PC-3 (cell line): Measurements from ENCODE around the gene TMEM44.

Experiments used
- EZH2 ChIP-seq: fragments of 300-600 bp; sonication (generic); IDR thresholded peaks from one replicate; pipeline ENCODE4 v1.6.1; 2017; ENCODE audit warnings: antibody characterized with exemption, mild to moderate bottlenecking, low read length; ENCODE audit not compliant: unreplicated experiment
- TF ChIP-seq, protein P1 (sequence below): fragments of 300-600 bp; sonication (generic); conservative IDR thresholded peaks from 2 replicates; pipeline ENCODE4 v1.5.1; 2017; ENCODE audit warnings: antibody characterized with exemption, low read depth, mild to moderate bottlenecking, low read length

DNA sequence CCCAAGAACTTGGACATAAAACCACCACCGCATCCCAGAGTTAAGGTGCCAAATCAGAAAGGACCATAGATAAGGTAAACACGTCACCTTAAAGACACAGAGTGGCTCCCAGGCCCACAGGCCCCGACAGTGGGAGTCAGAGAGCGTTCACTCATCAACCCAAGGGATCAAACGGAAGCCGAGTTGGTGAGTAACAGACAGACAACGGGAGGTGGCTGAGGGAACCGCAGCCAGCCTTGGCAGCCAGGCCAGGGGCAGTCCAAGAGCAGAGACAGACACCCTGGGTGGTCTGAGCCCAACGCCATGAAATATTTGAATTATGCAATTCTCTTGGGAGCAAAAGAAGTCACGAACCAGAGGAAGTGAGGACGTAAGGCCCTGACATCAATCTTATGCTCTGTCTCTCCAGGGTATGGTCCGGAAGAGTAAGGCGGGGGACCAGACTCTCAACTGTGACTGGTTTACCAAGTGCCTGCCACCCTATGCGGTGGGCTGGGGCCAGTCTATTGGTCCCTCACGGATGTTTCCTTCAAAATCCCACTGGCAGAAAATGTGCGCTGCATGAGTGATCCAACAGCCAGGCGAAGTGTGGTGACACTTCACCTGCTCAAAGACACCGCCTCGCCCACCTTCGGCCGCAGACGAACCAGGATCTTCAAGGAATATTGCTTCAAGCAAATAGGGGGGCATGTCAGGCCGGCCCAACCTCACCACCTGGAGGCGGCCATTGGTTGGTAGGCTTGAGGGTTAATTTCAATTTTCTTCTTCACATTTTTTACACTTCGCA, 34.3 kb downstream of the TMEM44 start:
- TF ChIP-seq, protein P1, sequence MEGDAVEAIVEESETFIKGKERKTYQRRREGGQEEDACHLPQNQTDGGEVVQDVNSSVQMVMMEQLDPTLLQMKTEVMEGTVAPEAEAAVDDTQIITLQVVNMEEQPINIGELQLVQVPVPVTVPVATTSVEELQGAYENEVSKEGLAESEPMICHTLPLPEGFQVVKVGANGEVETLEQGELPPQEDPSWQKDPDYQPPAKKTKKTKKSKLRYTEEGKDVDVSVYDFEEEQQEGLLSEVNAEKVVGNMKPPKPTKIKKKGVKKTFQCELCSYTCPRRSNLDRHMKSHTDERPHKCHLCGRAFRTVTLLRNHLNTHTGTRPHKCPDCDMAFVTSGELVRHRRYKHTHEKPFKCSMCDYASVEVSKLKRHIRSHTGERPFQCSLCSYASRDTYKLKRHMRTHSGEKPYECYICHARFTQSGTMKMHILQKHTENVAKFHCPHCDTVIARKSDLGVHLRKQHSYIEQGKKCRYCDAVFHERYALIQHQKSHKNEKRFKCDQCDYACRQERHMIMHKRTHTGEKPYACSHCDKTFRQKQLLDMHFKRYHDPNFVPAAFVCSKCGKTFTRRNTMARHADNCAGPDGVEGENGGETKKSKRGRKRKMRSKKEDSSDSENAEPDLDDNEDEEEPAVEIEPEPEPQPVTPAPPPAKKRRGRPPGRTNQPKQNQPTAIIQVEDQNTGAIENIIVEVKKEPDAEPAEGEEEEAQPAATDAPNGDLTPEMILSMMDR: no peak
- no peak for TF ChIP-seq EZH2
